DND-41 (cell line): ENCODE results near the gene ZNF503.
A peak's percentile ranks its signal among the peaks of the same experiment; 100 is the strongest.

Experiments used
- ATAC-seq: fragments of 200-7000 bp; cut with Tn5 transposase; 3 replicates; pipeline ENCODE4 v1.9.1; 2021; ENCODE audit warnings: low read depth; ENCODE audit not compliant: insufficient read depth
- DNase-seq: peaks from one replicate; pipeline ENCODE4 v3.0.0-alpha.2; 2020
- H2AFZ ChIP-seq: 2 replicates; pipeline ENCODE4 v1.6.0; 2012; ENCODE audit warnings: low read depth, low read length
- H3K27ac ChIP-seq: 2 replicates; pipeline ENCODE4 v1.5.1; 2012; ENCODE audit warnings: low read length, inconsistent platforms
- H3K27me3 ChIP-seq: fragments of 200-600 bp; sonication (generic); 2 replicates; pipeline ENCODE4 v1.6.0; 2012; ENCODE audit warnings: low read length, mild to moderate bottlenecking, inconsistent platforms; ENCODE audit not compliant: insufficient read depth, poor library complexity
- H3K36me3 ChIP-seq: 2 replicates; pipeline ENCODE4 v1.5.1; 2012; ENCODE audit warnings: low read length, inconsistent platforms; ENCODE audit not compliant: insufficient read depth
- H3K4me1 ChIP-seq: 2 replicates; pipeline ENCODE4 v1.5.1; 2012; ENCODE audit warnings: mild to moderate bottlenecking, low read length; ENCODE audit not compliant: insufficient read depth
- H3K4me2 ChIP-seq: 2 replicates; pipeline ENCODE4 v1.6.0; 2012; ENCODE audit warnings: mild to moderate bottlenecking, moderate library complexity, low read length, inconsistent platforms; ENCODE audit not compliant: insufficient read depth
- H3K4me3 ChIP-seq, 2 experiments: fragments of 200-600 bp in 1 of 2; shearing (Covaris generic) in 1 of 2; 2 replicates each; pipeline ENCODE4 v1.5.1; 2012 to 2016; ENCODE audit warnings: inconsistent platforms in 2 of 2, low read length in 2 of 2, mild to moderate bottlenecking in 2 of 2, low read depth in 1 of 2, moderate library complexity in 1 of 2
- H3K79me2 ChIP-seq: 2 replicates; pipeline ENCODE4 v1.6.0; 2012; ENCODE audit warnings: low read length, inconsistent platforms; ENCODE audit not compliant: insufficient read depth
- H3K9ac ChIP-seq: 2 replicates; pipeline ENCODE4 v1.6.0; 2012; ENCODE audit warnings: low read depth, mild to moderate bottlenecking, inconsistent platforms, low read length, moderate library complexity
- H3K9me3 ChIP-seq: 2 replicates; pipeline ENCODE4 v1.5.1; 2012; ENCODE audit warnings: low read length, moderate library complexity, mild to moderate bottlenecking, inconsistent platforms; ENCODE audit not compliant: insufficient read depth, severe bottlenecking
- H4K20me1 ChIP-seq: 2 replicates; pipeline ENCODE4 v1.6.0; 2012; ENCODE audit warnings: low read length; ENCODE audit not compliant: insufficient read depth
- EZH2 ChIP-seq: IDR thresholded peaks from 3 replicates; pipeline ENCODE4 v1.6.1; 2012; ENCODE audit warnings: borderline replicate concordance, low read depth, mild to moderate bottlenecking, moderate library complexity, low read length, inconsistent platforms; ENCODE audit not compliant: severe bottlenecking
- TF ChIP-seq, protein P1 (sequence below): IDR thresholded peaks from 2 replicates; pipeline ENCODE4 v1.5.1; 2012; ENCODE audit warnings: borderline replicate concordance, low read length, moderate library complexity, mild to moderate bottlenecking; ENCODE audit not compliant: poor library complexity, severe bottlenecking; ENCODE audit errors: extremely low read depth

Gene ZNF503

GRCh38 chr10:75358132-75358531, 43.4 kb downstream of the ZNF503 start:
- no peak overlapping the region for H3K4me3 ChIP-seq
- H3K4me2 ChIP-seq = no peak overlapping the region
- no peaks in the 10 kb centered on the region for H3K4me1 ChIP-seq
- no peak for ATAC-seq
- no peak overlapping the region for H3K9ac ChIP-seq
- no peaks in the 10 kb centered on the region for H3K9me3 ChIP-seq
- H3K36me3 ChIP-seq = no peaks in the 10 kb centered on the region
- H3K27ac ChIP-seq = no peak overlapping the region
- H3K27me3 ChIP-seq = no peaks in the 10 kb centered on the region
- no peak for DNase-seq
- H4K20me1 ChIP-seq = no peaks in the 10 kb centered on the region
- H3K79me2 ChIP-seq = no peaks in the 10 kb centered on the region
- no peak for TF ChIP-seq EZH2
- TF ChIP-seq, protein P1, sequence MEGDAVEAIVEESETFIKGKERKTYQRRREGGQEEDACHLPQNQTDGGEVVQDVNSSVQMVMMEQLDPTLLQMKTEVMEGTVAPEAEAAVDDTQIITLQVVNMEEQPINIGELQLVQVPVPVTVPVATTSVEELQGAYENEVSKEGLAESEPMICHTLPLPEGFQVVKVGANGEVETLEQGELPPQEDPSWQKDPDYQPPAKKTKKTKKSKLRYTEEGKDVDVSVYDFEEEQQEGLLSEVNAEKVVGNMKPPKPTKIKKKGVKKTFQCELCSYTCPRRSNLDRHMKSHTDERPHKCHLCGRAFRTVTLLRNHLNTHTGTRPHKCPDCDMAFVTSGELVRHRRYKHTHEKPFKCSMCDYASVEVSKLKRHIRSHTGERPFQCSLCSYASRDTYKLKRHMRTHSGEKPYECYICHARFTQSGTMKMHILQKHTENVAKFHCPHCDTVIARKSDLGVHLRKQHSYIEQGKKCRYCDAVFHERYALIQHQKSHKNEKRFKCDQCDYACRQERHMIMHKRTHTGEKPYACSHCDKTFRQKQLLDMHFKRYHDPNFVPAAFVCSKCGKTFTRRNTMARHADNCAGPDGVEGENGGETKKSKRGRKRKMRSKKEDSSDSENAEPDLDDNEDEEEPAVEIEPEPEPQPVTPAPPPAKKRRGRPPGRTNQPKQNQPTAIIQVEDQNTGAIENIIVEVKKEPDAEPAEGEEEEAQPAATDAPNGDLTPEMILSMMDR = no peak
- H2AFZ ChIP-seq = no peak overlapping the region

- ATAC-seq (no peak), DNase-seq (no peak)
- Histone ChIP-seq H3K9me3 (no peaks in the 10 kb centered on the region), H3K4me2 (no peak overlapping the region), H3K4me3 (no peak overlapping the region), H3K4me1 (no peaks in the 10 kb centered on the region), H2AFZ (no peak overlapping the region), H3K27me3 (no peaks in the 10 kb centered on the region), H4K20me1 (no peaks in the 10 kb centered on the region), H3K27ac (no peak overlapping the region), H3K9ac (no peak overlapping the region), H3K36me3 (no peaks in the 10 kb centered on the region), H3K79me2 (no peaks in the 10 kb centered on the region)
- TF ChIP-seq, protein P1 = no peak
- TF ChIP-seq EZH2 = no peak
Measured at GRCh38 chr10:75357500-75357899, 44.1 kb downstream of the ZNF503 start.

GRCh38 chr10:75356484-75356883, 45.1 kb downstream of the ZNF503 start:
- no peaks in the 10 kb centered on the region for H3K36me3 ChIP-seq
- H3K4me1 ChIP-seq = no peaks in the 10 kb centered on the region

More at GRCh38 chr10:75356484-75356883, 45.1 kb downstream of the ZNF503 start:
- H3K27ac ChIP-seq = no peak overlapping the region
- no peak overlapping the region for H3K4me2 ChIP-seq
- no peaks in the 10 kb centered on the region for H3K79me2 ChIP-seq
- no peak for TF ChIP-seq EZH2
- TF ChIP-seq, protein P1 = peak; percentile 29
- H3K9ac ChIP-seq = no peak overlapping the region
- H2AFZ ChIP-seq = no peak overlapping the region
- no peaks in the 10 kb centered on the region for H3K27me3 ChIP-seq
- no peaks in the 10 kb centered on the region for H4K20me1 ChIP-seq
- DNase-seq = no peak
- no peak for ATAC-seq
- no peaks in the 10 kb centered on the region for H3K9me3 ChIP-seq
- H3K4me3 ChIP-seq = no peak overlapping the region
